ENCODE results near the gene COPS4.
"Not testable (repeated sequence)": the region's sequence is repeated elsewhere in the genome, so short reads cannot be mapped to it uniquely, and the experiment has no call there.

COPS4 gene

DNA sequence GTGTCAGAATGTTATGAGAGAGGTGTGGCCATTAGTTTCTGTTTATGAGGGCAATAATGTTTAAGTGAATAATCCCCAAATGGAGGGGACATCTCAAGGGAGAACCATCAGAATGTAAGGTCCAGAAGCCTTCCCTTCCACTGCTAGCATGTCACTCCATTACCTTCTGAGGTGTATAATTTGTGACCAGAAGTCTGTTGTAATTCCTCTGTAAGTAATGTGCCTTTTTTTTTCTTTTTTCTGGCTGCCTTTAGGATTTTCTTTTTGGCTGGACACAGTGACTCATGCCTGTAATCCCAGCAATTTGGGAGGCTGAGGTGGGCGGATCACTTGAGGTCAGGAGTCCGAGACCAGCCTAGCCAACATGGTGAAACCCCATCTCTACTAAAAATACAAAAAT is 10.8 kb upstream of the COPS4 start:
- DNase-seq = no peak

DNA sequence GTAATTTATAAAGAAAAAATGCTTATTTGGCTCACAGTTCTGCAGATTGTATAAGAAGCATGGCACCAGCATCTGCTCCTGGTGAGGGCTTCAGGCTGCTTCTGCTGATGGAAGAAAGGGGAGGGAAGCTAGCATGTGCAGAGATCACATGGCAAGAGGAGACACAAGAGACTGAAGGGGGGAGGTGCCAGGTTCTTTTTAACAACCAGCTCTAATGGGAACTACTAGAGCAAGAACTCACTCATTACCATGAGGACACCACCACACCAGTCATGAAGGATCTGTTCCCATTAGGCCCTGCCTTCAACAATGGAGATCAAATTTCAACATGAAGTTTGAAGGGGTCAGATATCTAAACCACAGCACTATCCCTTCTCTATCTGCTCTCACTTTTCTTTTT is 9.4 kb upstream of the COPS4 start:
- no peak for DNase-seq

GRCh38 chr4:83028976-83029375 is 6.0 kb upstream of the COPS4 start:
- no peak for DNase-seq

- no peak for DNase-seq
Observed at GRCh38 chr4:83029688-83030087, 5.3 kb upstream of the COPS4 start.

DNA sequence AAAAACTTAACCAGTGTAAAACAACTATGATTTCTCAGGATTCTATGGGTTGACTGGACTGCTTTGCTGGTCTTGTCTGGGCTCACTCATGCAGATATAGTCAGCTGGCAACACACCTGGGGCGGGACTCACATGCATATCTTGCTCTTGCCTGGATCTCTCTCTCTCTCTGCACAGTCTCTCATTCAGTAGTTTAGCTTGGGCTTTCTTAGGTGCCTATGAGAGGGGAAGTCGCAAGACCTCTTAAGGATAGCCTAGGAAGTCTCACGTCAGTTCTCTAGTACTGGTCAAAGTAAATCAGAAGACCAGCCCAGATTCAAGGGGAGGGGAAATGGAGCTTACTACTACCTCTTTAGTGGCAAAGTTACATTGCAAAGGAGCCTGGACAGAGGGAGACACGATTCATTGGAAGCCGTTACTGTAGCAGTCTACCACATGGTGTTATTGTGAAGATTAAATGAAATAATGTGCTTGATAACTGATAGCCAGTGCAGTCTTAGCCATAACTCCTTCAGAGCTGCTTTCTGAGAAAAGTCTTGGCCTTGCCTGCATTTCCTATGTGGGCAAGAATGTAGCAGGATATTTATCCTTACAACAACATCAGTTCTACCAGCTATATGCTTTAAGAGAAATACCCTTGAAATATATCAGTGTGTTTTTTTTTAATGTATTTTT is 2.1 kb downstream of the COPS4 start:
- no peak for DNase-seq

DNA sequence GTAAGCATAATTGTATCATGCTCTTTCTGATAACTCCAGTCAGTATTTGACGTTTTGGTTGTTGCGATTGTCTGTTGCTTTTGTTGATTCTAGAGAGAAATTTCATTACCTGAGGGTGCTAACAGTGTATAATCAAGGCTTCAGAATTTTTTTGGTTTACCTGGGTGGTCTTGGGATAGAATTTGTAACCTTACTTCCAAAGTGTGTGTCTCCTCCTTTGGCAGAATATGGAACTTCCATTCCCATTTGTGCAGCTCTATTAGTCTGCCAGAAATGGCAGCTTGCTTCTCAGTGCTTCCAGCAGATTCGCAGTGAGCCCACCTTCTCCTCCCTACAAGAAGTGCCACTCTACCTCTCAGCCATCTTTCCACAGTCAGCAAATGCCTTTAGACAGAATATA is 5.3 kb downstream of the COPS4 start:
- DNase-seq = no peak

DNA sequence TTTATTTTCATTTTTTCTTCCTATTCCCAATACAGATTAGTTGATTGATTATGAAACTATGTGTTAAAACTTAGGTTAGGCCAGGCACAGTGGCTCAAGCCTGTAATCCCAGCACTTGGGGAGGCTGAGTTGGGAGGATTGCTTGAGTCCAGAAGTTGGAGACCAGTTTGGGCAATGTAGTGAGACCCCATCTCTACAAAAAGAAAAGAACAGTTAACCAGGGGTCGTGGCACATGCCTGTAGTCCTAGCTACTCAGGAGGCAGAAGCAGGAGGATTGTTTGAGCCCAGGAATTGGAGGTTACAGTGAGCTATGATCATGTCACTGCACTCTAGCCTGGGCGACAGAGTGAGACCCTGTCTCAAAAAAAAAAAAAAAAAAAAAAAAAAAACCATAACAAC is 8.2 kb downstream of the COPS4 start:
- DNase-seq = not testable (repeated sequence)

GRCh38 chr4:83043801-83044407 is 8.9 kb downstream of the COPS4 start:
- DNase-seq = peak in 1 of 5 experiments; percentile 80

DNA sequence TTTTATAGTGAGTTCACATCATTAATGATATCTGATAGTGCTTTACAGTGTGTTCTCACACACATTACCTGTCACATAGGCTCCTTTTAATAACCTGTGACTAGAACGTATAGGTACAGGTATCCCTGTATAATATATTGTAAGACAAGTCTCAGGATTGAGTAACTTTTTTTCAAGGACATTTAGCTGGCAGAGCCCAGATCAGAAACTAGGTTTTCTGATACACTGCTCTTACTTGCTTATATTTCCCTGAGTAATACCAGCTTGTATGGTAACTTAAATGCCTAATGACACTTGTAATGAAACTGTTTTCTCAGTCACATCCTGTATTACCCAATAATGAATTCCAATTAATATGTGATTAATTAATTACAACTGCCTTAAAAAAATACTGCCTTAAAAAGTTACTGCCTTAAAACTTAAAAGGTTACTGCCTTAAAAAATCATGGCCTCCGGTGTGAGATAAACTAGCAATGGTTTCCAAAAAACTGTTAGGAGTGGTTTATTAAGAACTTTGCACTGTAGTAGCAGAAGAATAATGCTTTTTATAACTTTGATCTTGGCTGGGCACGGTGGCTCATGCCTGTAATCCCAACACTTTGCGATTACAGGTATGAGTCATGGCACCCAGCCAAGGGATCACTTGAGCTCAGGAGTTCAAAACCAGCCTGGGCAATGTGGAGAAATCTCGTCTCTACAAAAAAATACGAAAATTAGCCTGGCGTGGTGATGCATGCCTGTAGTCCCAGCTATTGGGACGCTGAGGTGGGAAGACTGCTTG is 11.9 kb downstream of the COPS4 start:
- DNase-seq = no peak

- not testable (repeated sequence) for DNase-seq
Observed at GRCh38 chr4:83048781-83049180, 13.8 kb downstream of the COPS4 start.

GRCh38 chr4:83054928-83055327 is 19.9 kb downstream of the COPS4 start:
- DNase-seq = peak in 1 of 5 experiments; percentile 34

- DNase-seq = no peak
Observed at GRCh38 chr4:83062739-83063138, 27.8 kb downstream of the COPS4 start.

- no peak for DNase-seq
Observed at GRCh38 chr4:83065266-83065665, 30.3 kb downstream of the COPS4 start.

- no peak for DNase-seq
Observed at GRCh38 chr4:83067058-83067639, 32.2 kb downstream of the COPS4 start.

DNA sequence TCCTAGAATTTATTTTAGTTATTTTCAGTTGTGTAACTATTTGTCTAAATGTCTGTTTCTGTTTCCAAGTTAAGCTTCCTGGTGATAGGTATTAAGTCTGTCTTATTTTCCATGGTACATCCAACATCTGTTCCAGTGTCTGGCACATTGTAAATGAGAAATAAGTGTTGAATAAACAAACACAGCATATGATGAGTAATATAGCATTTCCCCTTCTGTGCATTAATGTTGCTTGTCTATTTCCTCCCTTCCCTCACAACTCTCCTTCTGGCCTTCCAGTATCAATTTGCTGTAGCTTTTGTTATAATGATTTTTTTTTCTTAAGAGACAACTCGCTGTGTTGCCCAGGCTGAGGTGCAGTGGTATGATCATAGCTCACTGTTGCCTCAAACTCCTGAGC is 36.1 kb downstream of the COPS4 start:
- no peak for DNase-seq

DNA sequence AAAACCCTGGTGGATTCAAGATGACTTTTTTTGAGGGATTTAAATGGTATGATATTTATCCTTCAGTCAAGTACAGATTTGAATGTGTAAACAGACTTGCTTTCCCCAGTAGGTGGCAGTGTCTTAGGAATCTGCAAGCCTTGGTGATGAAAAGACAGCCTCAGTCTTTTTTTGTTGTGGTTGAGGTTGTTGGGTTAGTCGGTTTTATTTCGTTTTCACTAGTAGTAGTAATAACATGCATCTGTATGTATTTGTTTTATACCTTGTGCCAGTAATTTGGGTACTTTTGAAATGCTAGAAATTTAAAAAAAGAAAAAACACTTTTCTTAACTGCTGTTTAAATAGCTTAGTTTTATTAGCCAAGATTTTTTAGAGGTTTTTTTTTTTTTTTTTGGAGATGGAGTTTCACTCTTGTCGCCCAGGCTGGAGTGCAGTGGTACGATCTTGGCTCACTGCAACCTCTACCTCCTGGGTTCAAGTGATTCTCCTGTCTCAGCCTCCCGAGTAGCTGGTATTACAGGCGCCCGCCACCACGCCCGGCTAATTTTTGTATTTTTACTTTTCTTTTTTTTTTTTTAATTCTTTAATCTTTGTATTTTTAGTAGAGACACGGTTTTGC is 39.2 kb downstream of the COPS4 start:
- DNase-seq = peak in 3 of 5 experiments; percentile 27 to 93 (median 76)

DNA sequence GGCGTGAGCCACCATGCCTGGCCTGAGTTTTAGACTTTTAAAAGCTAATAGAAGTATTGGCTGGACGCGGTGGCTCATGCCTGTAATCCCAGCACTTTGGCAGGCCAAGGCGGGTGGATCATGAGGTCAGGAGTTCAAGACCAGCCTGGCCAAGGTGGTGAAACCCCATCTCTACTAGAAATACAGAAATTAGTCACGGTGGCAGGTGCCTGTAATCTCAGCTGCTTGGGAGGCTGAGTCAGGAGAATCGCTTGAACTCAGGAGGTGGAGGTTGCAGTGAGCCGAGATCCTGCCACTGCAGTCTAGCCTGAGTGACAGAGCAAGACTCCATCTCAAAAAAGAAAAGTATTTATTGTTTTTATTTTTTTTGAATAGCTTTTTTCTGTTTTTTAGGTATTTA is 39.8 kb downstream of the COPS4 start:
- DNase-seq = peak in 1 of 5 experiments; percentile 27

DNA sequence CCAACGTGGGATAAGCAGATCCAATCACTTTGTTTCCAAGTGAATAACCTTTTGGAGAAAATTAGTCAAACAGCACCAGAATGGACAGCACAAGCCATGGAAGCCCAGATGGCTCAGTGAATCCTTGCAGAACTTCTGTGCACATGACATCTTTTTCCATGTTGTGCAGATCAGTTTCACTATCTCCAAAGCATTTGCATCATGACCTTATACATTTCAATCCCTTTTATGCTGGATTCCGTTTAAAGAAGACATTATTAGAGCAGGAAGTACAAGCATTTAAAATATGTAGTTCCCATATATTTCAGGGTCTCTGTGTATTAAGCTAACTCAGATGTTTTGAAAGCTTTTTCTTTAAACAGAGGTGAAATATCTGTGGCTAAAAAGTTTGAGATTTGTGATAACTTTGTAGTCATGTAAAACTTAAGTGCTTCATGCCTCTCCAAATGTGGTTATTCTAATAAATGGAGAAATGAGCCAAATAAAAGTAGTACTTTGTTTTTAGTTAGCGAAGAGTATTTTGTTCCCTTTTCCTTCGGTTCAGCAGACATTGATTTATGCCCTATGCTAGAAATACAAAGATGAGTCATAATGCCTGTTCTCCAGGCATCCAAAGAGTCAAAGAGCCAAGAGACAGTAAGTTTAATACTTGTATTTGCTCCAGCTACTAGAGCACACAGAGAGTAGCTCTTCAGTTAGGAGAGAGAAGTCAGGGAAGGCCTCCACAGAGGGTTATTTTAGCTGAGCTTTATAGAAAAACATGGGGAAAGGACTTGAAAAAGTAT is 40.5 kb downstream of the COPS4 start:
- DNase-seq = no peak

- DNase-seq = no peak
Observed at GRCh38 chr4:83080561-83080960, 45.6 kb downstream of the COPS4 start.

- DNase-seq = peak in 1 of 5 experiments; percentile 5
Observed at GRCh38 chr4:83082777-83083176, 47.8 kb downstream of the COPS4 start.

GRCh38 chr4:83083925-83084475 is 49.0 kb downstream of the COPS4 start:
- peak in 4 of 5 experiments; percentile 7 to 88 (median 60) for DNase-seq

DNA sequence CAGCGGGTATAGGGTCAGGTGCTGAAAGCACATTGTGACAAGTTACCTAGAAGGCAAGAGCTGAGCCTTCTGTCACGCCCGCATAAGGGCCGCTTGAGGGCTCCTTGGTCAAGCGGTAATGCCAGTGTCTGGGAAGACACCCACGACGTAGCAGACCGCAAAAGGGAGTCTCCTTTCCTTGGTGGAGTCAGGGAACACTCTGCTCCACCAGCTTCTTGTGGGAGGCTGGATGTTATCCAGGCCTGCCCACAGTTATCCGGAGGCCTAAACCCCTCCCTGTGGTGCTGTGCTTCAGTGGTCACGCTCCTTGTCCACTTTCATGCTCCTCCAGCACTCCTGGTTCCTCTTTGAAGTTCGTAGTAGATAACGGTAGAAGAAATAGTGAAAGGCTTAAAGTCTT is 50.0 kb downstream of the COPS4 start:
- not testable (repeated sequence) for DNase-seq

Measured in T-helper 2 cell (primary cell).